ENCODE results near the gene ADISSP. TPM values are rescaled to one million over a fixed set of nuclear protein-coding genes. Genes with fewer than 3 reads are reported as not detected.

Gene ADISSP
- total and polyA plus RNA-seq, 2 of the 13 experiments (the other 11 are each of a cell fraction or from before 2014, with no cell fraction given), result 38.3 to 90.6 TPM

- no peak for TF ChIP-seq SRSF9 (IDR thresholded peaks at IDR 0.05; ENCODE audit: borderline replicate concordance, insufficient read depth, low read depth, low read length, poor library complexity, severe bottlenecking)
- TF ChIP-seq ZNF253 (CRISPR knock-in tag; IDR thresholded peaks at IDR 0.05; ENCODE audit: borderline replicate concordance), result no peak
- no peak for TF ChIP-seq ZC3H4 (CRISPR knock-in tag; IDR thresholded peaks at IDR 0.05; ENCODE audit: borderline replicate concordance)
- TF ChIP-seq, protein P1, sequence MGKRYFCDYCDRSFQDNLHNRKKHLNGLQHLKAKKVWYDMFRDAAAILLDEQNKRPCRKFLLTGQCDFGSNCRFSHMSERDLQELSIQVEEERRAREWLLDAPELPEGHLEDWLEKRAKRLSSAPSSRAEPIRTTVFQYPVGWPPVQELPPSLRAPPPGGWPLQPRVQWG (CRISPR knock-in tag; IDR thresholded peaks at IDR 0.05; ENCODE audit: borderline replicate concordance, low read depth), result no peak
- TF ChIP-seq, protein P2, sequence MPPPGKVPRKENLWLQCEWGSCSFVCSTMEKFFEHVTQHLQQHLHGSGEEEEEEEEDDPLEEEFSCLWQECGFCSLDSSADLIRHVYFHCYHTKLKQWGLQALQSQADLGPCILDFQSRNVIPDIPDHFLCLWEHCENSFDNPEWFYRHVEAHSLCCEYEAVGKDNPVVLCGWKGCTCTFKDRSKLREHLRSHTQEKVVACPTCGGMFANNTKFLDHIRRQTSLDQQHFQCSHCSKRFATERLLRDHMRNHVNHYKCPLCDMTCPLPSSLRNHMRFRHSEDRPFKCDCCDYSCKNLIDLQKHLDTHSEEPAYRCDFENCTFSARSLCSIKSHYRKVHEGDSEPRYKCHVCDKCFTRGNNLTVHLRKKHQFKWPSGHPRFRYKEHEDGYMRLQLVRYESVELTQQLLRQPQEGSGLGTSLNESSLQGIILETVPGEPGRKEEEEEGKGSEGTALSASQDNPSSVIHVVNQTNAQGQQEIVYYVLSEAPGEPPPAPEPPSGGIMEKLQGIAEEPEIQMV (CRISPR knock-in tag; IDR thresholded peaks at IDR 0.05; ENCODE audit: low read depth), result no peak
- TF ChIP-seq POLR2A (IDR thresholded peaks at IDR 0.05; ENCODE audit: insufficient read depth in 1 of 2, low read depth in 2 of 2, low read length in 2 of 2), result no peak
- no peak for TF ChIP-seq CHCHD3 (CRISPR knock-in tag; IDR thresholded peaks at IDR 0.05)
- peak; percentile 43; the same call in 1 of the 2 replicates for TF ChIP-seq HOXA3 (CRISPR knock-in tag; IDR thresholded peaks at IDR 0.05)
- TF ChIP-seq CAMTA2 (CRISPR knock-in tag; IDR thresholded peaks at IDR 0.05; ENCODE audit: borderline replicate concordance), result no peak
- TF ChIP-seq, protein P3, sequence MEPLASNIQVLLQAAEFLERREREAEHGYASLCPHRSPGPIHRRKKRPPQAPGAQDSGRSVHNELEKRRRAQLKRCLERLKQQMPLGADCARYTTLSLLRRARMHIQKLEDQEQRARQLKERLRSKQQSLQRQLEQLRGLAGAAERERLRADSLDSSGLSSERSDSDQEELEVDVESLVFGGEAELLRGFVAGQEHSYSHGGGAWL (CRISPR knock-in tag; IDR thresholded peaks at IDR 0.05), result peak; percentile 21; the same call in 1 of the 2 replicates
- TF ChIP-seq ZNF296 (CRISPR knock-in tag; conservative IDR thresholded peaks at IDR 0.05), result no peak
- TF ChIP-seq, protein P4, sequence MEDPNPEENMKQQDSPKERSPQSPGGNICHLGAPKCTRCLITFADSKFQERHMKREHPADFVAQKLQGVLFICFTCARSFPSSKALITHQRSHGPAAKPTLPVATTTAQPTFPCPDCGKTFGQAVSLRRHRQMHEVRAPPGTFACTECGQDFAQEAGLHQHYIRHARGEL (CRISPR knock-in tag; IDR thresholded peaks at IDR 0.05), result no peak
- TF ChIP-seq ZSCAN5A (CRISPR knock-in tag; IDR thresholded peaks at IDR 0.05; ENCODE audit: borderline replicate concordance), result 0 out of 2 replicates have a peak, but pooled peaks have one; percentile 10
- TF ChIP-seq, protein P5, sequence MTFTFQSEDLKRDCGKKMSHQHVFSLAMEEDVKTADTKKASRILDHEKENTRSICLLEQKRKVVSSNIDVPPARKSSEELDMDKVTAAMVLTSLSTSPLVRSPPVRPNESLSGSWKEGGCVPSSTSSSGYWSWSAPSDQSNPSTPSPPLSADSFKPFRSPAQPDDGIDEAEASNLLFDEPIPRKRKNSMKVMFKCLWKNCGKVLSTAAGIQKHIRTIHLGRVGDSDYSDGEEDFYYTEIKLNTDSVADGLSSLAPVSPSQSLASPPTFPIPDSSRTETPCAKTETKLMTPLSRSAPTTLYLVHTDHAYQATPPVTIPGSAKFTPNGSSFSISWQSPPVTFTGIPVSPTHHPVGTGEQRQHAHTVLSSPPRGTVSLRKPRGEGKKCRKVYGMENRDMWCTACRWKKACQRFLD (CRISPR knock-in tag; IDR thresholded peaks at IDR 0.05; ENCODE audit: borderline replicate concordance), result no peak
- no peak for TF ChIP-seq MAZ (IDR thresholded peaks at IDR 0.05; ENCODE audit: borderline replicate concordance, low read depth, low read length)
- TF ChIP-seq MAZ (CRISPR knock-in tag; IDR thresholded peaks at IDR 0.05; ENCODE audit: low read depth), result no peak
- 0 out of 2 replicates have a peak, but pooled peaks have one; percentile 52 for TF ChIP-seq ZFP37 (CRISPR knock-in tag; IDR thresholded peaks at IDR 0.05; ENCODE audit: borderline replicate concordance)
- TF ChIP-seq PBX2 (CRISPR knock-in tag; IDR thresholded peaks at IDR 0.05), result no peak
- no peak for TF ChIP-seq SRSF1 (optimal IDR thresholded peaks at IDR 0.05; ENCODE audit: low read depth, low read length)
- no peak for TF ChIP-seq SKI (IDR thresholded peaks at IDR 0.05; ENCODE audit: partially characterized antibody)
- no peak for TF ChIP-seq ZNF383 (CRISPR knock-in tag; IDR thresholded peaks at IDR 0.05; ENCODE audit: borderline replicate concordance)
- TF ChIP-seq DMAP1 (CRISPR knock-in tag; IDR thresholded peaks at IDR 0.05), result peak; percentile 42; the same call in 1 of the 2 replicates
- TF ChIP-seq CHD2 (IDR thresholded peaks at IDR 0.05; ENCODE audit: low read depth, low read length), result peak; percentile 77
- TF ChIP-seq STAG1 (CRISPR knock-in tag; IDR thresholded peaks at IDR 0.05), result no peak
- peak; percentile 42 for TF ChIP-seq SALL1 (CRISPR knock-in tag; IDR thresholded peaks at IDR 0.05)
- no peak for TF ChIP-seq ZNF652 (CRISPR knock-in tag; IDR thresholded peaks at IDR 0.05; ENCODE audit: borderline replicate concordance, low read depth)
Measured at GRCh38 chr20:3786126-3786484, 18.6 kb upstream of the ADISSP start (continued).

Data from HepG2 (cell line).